Neural cell (in vitro differentiated cells): Measurements from ENCODE around the gene DHX29.

Experiments used
- EP300 ChIP-seq: fragments of 450-650 bp; conservative IDR thresholded peaks from 2 replicates; pipeline ENCODE4 v1.6.1; 2014; ENCODE audit warnings: antibody characterized with exemption, mild to moderate bottlenecking, moderate library complexity; ENCODE audit not compliant: poor library complexity, severe bottlenecking
- EZH2 ChIP-seq: fragments of 200-600, 300-800 bp; shearing (Covaris generic), sonication (generic); IDR thresholded peaks from 2 replicates; pipeline ENCODE4 v1.6.1; 2014; ENCODE audit warnings: antibody characterized with exemption, low read length, borderline replicate concordance, mild to moderate bottlenecking; ENCODE audit not compliant: insufficient read depth, poor library complexity, severe bottlenecking
- MXI1 ChIP-seq: fragments of 450-650 bp; conservative IDR thresholded peaks from 2 replicates; pipeline ENCODE4 v1.6.1; 2014; ENCODE audit warnings: antibody characterized with exemption, mild to moderate bottlenecking; ENCODE audit not compliant: poor library complexity, severe bottlenecking
- POLR2AphosphoS5 ChIP-seq: IDR thresholded peaks from 2 replicates; pipeline ENCODE4 v1.6.1; 2012
- RAD21 ChIP-seq: fragments of 450-650 bp; conservative IDR thresholded peaks from 2 replicates; pipeline ENCODE4 v1.6.1; 2014; ENCODE audit warnings: antibody characterized with exemption, mild to moderate bottlenecking, moderate library complexity
- TAF1 ChIP-seq: IDR thresholded peaks from 2 replicates; pipeline ENCODE4 v1.6.1; 2012; ENCODE audit warnings: low read depth
- TF ChIP-seq, protein P1 (sequence below): fragments of 450-650 bp; IDR thresholded peaks from 2 replicates; pipeline ENCODE4 v1.5.1; 2014; ENCODE audit warnings: antibody characterized with exemption, mild to moderate bottlenecking, moderate library complexity; ENCODE audit not compliant: poor library complexity, severe bottlenecking
- TF ChIP-seq, protein P2 (sequence below): IDR thresholded peaks from 2 replicates; pipeline ENCODE4 v1.6.1; 2012; ENCODE audit warnings: borderline replicate concordance

DNA sequence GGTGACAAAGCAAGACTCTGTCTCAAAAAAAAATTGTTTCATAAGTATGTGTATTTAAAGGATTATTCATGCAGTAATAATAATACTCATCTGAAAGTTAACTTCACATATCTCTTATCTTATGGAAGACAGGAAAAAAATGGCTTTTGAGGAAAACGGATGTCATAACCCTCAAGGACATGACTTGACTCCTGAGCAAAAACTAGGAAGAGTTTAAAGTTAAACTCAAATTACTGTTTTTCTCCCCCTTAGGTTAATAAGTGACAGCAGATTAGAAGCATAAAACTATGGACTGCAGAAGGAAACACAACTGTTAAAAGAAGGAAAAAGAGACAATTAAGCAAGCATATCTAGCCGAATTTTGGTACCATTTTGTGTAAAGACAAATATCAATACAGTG, 16.5 kb downstream of the DHX29 start:
- no peak for TF ChIP-seq EZH2
- no peak for TF ChIP-seq POLR2AphosphoS5
- TF ChIP-seq, protein P1, sequence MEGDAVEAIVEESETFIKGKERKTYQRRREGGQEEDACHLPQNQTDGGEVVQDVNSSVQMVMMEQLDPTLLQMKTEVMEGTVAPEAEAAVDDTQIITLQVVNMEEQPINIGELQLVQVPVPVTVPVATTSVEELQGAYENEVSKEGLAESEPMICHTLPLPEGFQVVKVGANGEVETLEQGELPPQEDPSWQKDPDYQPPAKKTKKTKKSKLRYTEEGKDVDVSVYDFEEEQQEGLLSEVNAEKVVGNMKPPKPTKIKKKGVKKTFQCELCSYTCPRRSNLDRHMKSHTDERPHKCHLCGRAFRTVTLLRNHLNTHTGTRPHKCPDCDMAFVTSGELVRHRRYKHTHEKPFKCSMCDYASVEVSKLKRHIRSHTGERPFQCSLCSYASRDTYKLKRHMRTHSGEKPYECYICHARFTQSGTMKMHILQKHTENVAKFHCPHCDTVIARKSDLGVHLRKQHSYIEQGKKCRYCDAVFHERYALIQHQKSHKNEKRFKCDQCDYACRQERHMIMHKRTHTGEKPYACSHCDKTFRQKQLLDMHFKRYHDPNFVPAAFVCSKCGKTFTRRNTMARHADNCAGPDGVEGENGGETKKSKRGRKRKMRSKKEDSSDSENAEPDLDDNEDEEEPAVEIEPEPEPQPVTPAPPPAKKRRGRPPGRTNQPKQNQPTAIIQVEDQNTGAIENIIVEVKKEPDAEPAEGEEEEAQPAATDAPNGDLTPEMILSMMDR, result no peak
- TF ChIP-seq EP300, result no peak
- TF ChIP-seq MXI1, result no peak
- TF ChIP-seq TAF1, result no peak
- TF ChIP-seq RAD21, result no peak
- TF ChIP-seq, protein P2, sequence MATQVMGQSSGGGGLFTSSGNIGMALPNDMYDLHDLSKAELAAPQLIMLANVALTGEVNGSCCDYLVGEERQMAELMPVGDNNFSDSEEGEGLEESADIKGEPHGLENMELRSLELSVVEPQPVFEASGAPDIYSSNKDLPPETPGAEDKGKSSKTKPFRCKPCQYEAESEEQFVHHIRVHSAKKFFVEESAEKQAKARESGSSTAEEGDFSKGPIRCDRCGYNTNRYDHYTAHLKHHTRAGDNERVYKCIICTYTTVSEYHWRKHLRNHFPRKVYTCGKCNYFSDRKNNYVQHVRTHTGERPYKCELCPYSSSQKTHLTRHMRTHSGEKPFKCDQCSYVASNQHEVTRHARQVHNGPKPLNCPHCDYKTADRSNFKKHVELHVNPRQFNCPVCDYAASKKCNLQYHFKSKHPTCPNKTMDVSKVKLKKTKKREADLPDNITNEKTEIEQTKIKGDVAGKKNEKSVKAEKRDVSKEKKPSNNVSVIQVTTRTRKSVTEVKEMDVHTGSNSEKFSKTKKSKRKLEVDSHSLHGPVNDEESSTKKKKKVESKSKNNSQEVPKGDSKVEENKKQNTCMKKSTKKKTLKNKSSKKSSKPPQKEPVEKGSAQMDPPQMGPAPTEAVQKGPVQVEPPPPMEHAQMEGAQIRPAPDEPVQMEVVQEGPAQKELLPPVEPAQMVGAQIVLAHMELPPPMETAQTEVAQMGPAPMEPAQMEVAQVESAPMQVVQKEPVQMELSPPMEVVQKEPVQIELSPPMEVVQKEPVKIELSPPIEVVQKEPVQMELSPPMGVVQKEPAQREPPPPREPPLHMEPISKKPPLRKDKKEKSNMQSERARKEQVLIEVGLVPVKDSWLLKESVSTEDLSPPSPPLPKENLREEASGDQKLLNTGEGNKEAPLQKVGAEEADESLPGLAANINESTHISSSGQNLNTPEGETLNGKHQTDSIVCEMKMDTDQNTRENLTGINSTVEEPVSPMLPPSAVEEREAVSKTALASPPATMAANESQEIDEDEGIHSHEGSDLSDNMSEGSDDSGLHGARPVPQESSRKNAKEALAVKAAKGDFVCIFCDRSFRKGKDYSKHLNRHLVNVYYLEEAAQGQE, result no peak
